CD1c-positive myeloid dendritic cell (primary cell): ENCODE measurements around the gene ANKZF1.

Experiments used
- DNase-seq: peaks from one replicate; pipeline ENCODE4 v3.0.0-alpha.2; 2016; ENCODE audit errors: extremely low spot score

ANKZF1 gene

GRCh38 chr2:219282943-219283581 is 53.5 kb downstream of the ANKZF1 start:
- no peak for DNase-seq

- DNase-seq, result no peak
Measured at GRCh38 chr2:219284501-219285372, 55.1 kb downstream of the ANKZF1 start.

- no peak for DNase-seq
Measured at GRCh38 chr2:219285373-219285735, 55.7 kb downstream of the ANKZF1 start.

- no peak for DNase-seq
Measured at GRCh38 chr2:219285894-219286425, 56.4 kb downstream of the ANKZF1 start.
